Measurements from ENCODE around the gene ANKRD35. TPM values are rescaled to one million over a fixed set of nuclear protein-coding genes. Genes with fewer than 3 reads are reported as not detected.

The ANKRD35 gene
- total and polyA plus RNA-seq, 9 of the 15 experiments (the other 6 are each of a cell fraction or from before 2014, with no cell fraction given) = 0.07 to 0.14 (median 0.07) TPM; not detected in 5

GRCh38 chr1:145823565-145824498 is 61.8 kb downstream of the ANKRD35 start, which contains the start of the genes POLR3C and RNF115 (continued):
- no peak for TF ChIP-seq MITF (IDR thresholded peaks at IDR 0.05)
- 0 out of 2 replicates have a peak, but pooled peaks have one; percentile 23 for TF ChIP-seq ZNF24 (IDR thresholded peaks at IDR 0.05)
- TF ChIP-seq MIER1 (IDR thresholded peaks at IDR 0.05; ENCODE audit: low read depth) = no peak
- TF ChIP-seq CEBPG (CRISPR knock-in tag; IDR thresholded peaks at IDR 0.05) = no peak
- TF ChIP-seq CEBPG (tag; conservative IDR thresholded peaks at IDR 0.05 in 1 of 2, IDR thresholded peaks at IDR 0.05 in 1 of 2) = no peak
- no peak for TF ChIP-seq HMG20B (CRISPR knock-in tag; IDR thresholded peaks at IDR 0.05)
- TF ChIP-seq ZNF668 (CRISPR knock-in tag; IDR thresholded peaks at IDR 0.05) = no peak
- no peak for TF ChIP-seq STAT5B (CRISPR knock-in tag; IDR thresholded peaks at IDR 0.05)
- TF ChIP-seq PYGO2 (tag; IDR thresholded peaks at IDR 0.05) = no peak
- no peak; the same call in 1 of the 2 replicates for TF ChIP-seq KLF13 (tag; IDR thresholded peaks at IDR 0.05; ENCODE audit: borderline replicate concordance, low read depth)
- no peak for TF ChIP-seq FOXJ2 (tag; IDR thresholded peaks at IDR 0.05)
- TF ChIP-seq ARID4B (CRISPR knock-in tag; IDR thresholded peaks at IDR 0.05) = no peak
- TF ChIP-seq ZNF561 (CRISPR knock-in tag; conservative IDR thresholded peaks at IDR 0.05) = no peak
- no peak for TF ChIP-seq ATF2 (CRISPR knock-in tag; IDR thresholded peaks at IDR 0.05)
- no peak for TF ChIP-seq THRAP3 (IDR thresholded peaks at IDR 0.05; ENCODE audit: borderline replicate concordance)
- TF ChIP-seq ZNF175 (CRISPR knock-in tag; IDR thresholded peaks at IDR 0.05; ENCODE audit: low read depth) = no peak
- TF ChIP-seq ASH1L (IDR thresholded peaks at IDR 0.05; ENCODE audit: borderline replicate concordance, low read depth, partially characterized antibody) = no peak
- TF ChIP-seq NBN (IDR thresholded peaks at IDR 0.05; ENCODE audit: low read depth) = 0 out of 2 replicates have a peak, but pooled peaks have one; percentile 57
- no peak for TF ChIP-seq E2F4 (CRISPR knock-in tag; IDR thresholded peaks at IDR 0.05; ENCODE audit: low read depth)
